Peyer's patch (tissue), 4 donors: ENCODE data around the gene AKNA. TPM values are rescaled to one million over a fixed set of nuclear protein-coding genes. Genes with fewer than 3 reads are reported as not detected.
A peak's percentile ranks its signal among the peaks of the same experiment; 100 is the strongest.

Source experiments
- DNase-seq, 3 donors: peaks; one replicate each; pipeline ENCODE4 v3.0.0-alpha.2; 2017 to 2019
- H3K27ac ChIP-seq, 4 donors: fragments of 200-600 bp; sonication (generic); one replicate each; pipeline ENCODE4 v1.5.1; 2016 to 2019
- H3K27me3 ChIP-seq, 2 donors: fragments of 200-600 bp; sonication (generic); one replicate each; pipeline ENCODE4 v1.5.1; 2019
- H3K36me3 ChIP-seq, 3 donors: fragments of 200-600 bp; sonication (generic); one replicate each; pipeline ENCODE4 v1.5.1; 2016 to 2019
- H3K4me1 ChIP-seq, 4 donors: fragments of 200-600 bp; sonication (generic); one replicate each; pipeline ENCODE4 v1.5.1; 2016 to 2019
- H3K4me3 ChIP-seq, 4 donors: fragments of 200-600 bp; sonication (generic); 1 replicate in 3 of 4; 2 replicates in 1 of 4; pipeline ENCODE4 v1.5.1; 2016 to 2019; ENCODE audit warnings: mild to moderate bottlenecking in 1 of 4
- H3K9me3 ChIP-seq, 4 donors: fragments of 200-600 bp; sonication (generic); one replicate each; pipeline ENCODE4 v1.5.1; 2016 to 2019; ENCODE audit warnings: mild to moderate bottlenecking in 1 of 4
- POLR2A ChIP-seq, 2 donors: fragments of 450-650 bp; IDR thresholded peaks; one replicate each; pipeline ENCODE4 v1.5.1; 2017; ENCODE audit warnings: antibody characterized with exemption in 2 of 2, mild to moderate bottlenecking in 2 of 2, moderate library complexity in 2 of 2
- total RNA-seq, 4 donors: library from RNA; depleted of rRNA; stranded (reverse); fragments of >200 nt; gene quantifications; one replicate each; pipeline ENCODE4 v1.1.0, GENCODE V29; 2016
- TF ChIP-seq, protein P1 (sequence below), 6 experiments: fragments of 450-650 bp in 4 of 6; fragments of 200-600 bp in 2 of 6; sonication (generic) in 1 of 6; IDR thresholded peaks; one replicate each; pipeline ENCODE4 v1.5.1; 2017 to 2019; ENCODE audit warnings: antibody characterized with exemption in 6 of 6, mild to moderate bottlenecking in 3 of 6, moderate library complexity in 1 of 6

AKNA gene
- total RNA-seq, 4 donors from 2014 or later = 41.7 to 174 (median 75.0) TPM

DNA sequence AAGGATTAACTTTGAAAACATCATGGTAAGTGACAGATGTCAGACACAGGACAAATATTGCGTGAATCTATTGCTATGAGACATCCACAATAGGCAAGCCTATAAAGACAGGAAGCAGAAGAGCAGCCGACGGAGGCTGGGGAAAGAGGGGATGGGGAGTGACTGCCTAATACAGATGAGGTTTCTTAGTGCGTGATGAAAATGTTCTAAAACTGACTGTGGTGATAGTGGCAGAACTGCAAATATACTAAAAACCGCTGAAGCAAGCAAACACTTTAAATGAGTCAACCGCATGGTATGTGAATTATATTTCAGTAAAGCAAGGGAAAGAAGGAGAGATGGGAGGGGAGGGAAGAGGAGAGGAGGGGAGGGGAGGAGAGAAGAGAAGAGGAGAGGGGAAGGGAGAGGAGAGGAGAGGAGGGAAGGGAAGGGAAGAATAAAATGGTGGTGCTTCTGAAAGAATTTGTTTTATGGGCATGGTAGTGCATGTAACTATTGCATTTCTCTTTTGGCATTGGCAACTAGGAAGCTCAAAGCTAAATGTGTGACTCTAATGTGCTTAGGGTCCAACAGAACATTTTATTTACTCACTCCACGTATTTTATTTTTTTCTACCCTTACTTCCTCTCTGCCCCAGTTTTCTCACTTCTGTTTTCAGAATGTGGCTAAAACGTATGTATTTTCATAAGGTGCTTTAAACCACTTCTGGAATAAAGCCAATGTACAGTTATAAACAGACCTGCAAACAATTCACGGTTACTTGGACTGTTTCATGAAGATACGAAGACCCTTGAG is 21.3 kb downstream of the AKNA start:
- peak in 1 of 3 donors; percentile 25 for DNase-seq
- Histone ChIP-seq H3K36me3 (peaks cover 0 to 58% (median 0%) of the 10 kb centered on the region in 3 donors), H3K4me3 (no peak overlapping the region), H3K27ac (peak overlapping the region; percentile 70 to 94 (median 78)), H3K27me3 (no peaks in the 10 kb centered on the region), H3K4me1 (peaks cover 0 to 65% (median 41%) of the 10 kb centered on the region in 4 donors), H3K9me3 (no peaks in the 10 kb centered on the region)
- no peak for TF ChIP-seq POLR2A (IDR thresholded peaks at IDR 0.05)

DNA sequence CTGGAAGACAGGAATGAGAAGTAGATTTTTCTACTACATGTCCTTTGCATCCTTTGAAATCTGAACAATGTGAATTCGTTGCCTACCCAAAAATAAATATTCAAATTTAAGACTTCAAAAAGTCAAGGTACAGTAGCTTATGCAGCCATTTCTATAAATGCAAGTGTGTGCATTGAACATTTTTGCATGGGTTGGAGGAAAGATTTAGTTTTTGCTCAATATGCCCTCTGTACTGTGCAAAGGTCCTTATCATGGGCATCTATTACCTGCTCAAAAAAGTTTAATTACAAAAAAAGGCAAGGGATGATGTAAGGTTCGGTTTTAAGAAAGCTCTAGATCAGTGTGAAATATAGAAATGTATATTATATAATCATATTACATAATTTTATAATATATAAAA is 22.6 kb downstream of the AKNA start:
- Histone ChIP-seq H3K4me1 (peaks cover 0 to 52% (median 32%) of the 10 kb centered on the region in 4 donors), H3K27ac (peak overlapping the region; percentile 67 to 94 (median 72)), H3K36me3 (peaks cover 0 to 71% (median 0%) of the 10 kb centered on the region in 3 donors), H3K27me3 (no peaks in the 10 kb centered on the region), H3K4me3 (no peak overlapping the region), H3K9me3 (no peaks in the 10 kb centered on the region)
- no peak for TF ChIP-seq POLR2A (IDR thresholded peaks at IDR 0.05)
- TF ChIP-seq, protein P1, sequence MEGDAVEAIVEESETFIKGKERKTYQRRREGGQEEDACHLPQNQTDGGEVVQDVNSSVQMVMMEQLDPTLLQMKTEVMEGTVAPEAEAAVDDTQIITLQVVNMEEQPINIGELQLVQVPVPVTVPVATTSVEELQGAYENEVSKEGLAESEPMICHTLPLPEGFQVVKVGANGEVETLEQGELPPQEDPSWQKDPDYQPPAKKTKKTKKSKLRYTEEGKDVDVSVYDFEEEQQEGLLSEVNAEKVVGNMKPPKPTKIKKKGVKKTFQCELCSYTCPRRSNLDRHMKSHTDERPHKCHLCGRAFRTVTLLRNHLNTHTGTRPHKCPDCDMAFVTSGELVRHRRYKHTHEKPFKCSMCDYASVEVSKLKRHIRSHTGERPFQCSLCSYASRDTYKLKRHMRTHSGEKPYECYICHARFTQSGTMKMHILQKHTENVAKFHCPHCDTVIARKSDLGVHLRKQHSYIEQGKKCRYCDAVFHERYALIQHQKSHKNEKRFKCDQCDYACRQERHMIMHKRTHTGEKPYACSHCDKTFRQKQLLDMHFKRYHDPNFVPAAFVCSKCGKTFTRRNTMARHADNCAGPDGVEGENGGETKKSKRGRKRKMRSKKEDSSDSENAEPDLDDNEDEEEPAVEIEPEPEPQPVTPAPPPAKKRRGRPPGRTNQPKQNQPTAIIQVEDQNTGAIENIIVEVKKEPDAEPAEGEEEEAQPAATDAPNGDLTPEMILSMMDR (IDR thresholded peaks at IDR 0.05) = no peak
- no peak for DNase-seq

DNA sequence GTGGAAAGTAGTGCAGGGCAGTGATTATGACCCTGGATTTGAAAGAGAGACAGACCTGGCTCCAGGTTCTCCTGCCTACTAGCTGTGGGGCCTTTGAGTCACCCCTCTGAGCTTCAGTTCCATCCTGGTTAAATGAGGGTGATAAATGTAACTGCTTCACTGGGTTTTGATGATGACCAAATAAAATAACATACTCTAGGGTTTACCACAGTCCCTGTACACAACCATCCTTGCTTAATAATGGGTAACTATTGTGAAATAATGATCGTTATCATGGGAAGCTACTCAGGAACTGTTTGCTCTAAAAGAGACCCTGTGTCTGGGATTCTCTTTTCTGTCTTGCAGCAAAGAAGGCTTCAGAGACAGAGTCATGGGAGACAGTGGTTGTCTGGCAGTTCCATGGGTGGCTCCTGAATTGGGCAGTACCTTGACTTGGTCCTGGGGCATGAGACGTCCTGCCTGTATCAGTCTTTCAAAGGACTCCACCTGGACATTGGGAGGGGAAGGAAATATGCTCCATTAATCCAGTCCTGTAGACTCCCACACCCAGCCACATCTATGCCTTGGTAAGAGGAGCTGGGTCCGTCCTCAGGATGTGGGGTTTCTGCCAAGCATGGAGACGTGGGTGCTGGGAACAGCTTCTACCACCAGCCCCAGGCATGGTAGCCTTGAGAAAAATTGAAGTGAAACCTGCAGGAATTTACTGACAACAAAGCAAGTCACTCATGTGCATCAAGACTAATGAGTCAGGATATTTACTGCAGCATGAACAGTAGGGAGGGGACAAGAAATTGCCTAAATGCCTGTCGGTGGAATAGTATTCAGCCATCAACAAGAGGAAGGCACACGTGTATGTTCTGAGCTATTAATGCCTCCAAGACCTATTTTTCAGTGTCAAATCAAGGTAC is 23.4 kb downstream of the AKNA start:
- peaks cover 0 to 48% (median 29%) of the 10 kb centered on the region in 4 donors for H3K4me1 ChIP-seq
- peaks cover 0 to 80% (median 0%) of the 10 kb centered on the region in 3 donors for H3K36me3 ChIP-seq

DNA sequence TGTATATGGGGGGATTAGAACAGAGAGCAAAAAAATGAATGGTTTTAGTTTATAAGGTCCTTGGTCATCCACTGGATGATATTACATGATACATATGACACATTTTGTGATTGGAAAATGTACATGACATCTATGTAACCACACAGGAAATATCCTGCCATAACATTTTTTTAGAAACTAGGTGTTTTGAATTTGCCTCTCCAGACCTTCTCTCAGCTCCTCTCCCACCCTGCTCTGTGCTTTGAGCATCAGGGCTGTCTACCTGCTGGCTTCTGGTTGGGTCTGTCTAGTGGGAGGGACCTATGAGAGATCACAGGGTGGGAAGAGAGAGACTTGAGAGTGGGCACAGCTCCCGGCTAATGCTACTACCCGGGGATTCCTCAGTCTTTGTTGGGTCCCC is 24.4 kb downstream of the AKNA start:
- no peak for DNase-seq
- Histone ChIP-seq H3K36me3 (peaks cover 0 to 81% (median 0%) of the 10 kb centered on the region in 3 donors), H3K27me3 (no peaks in the 10 kb centered on the region), H3K4me1 (peaks cover 0 to 47% (median 27%) of the 10 kb centered on the region in 4 donors), H3K27ac (peak overlapping the region; percentile 67 to 94 (median 72)), H3K4me3 (no peak overlapping the region), H3K9me3 (no peaks in the 10 kb centered on the region)
- TF ChIP-seq, protein P1 (IDR thresholded peaks at IDR 0.05) = no peak
- TF ChIP-seq POLR2A (IDR thresholded peaks at IDR 0.05) = no peak

More for the DNA sequence above, 23.4 kb downstream of the AKNA start:
- no peaks in the 10 kb centered on the region for H3K9me3 ChIP-seq
- H3K4me3 ChIP-seq = no peak overlapping the region
- DNase-seq = no peak
- H3K27ac ChIP-seq = peak overlapping the region; percentile 67 to 94 (median 72)
- TF ChIP-seq, protein P1 (IDR thresholded peaks at IDR 0.05) = no peak
- TF ChIP-seq POLR2A (IDR thresholded peaks at IDR 0.05) = no peak
- no peaks in the 10 kb centered on the region for H3K27me3 ChIP-seq

DNA sequence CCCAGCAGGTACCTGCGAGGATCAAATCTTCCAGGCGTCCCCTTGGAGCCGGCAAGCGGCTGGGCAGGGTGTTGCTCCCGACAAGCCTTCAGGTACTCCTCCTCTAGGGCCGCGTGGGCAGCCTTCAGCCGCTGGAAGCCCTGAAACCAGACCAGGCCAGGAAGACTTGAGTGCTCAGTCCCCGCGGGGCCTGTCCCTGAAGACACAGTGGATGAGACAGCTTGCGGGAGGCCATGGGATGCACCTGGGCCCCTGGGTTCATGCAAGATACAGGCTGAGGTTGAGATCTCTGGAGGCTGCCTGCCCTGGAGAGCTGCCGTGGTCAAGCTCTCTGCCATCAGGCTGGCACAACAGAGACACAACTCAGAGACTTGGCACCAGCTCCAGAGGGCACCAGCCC is 25.4 kb downstream of the AKNA start:
- H3K27ac ChIP-seq = peak overlapping the region in 3 of 4 donors; percentile 67 to 94 (median 70)
- no peak for TF ChIP-seq POLR2A (IDR thresholded peaks at IDR 0.05)
- TF ChIP-seq, protein P1 (IDR thresholded peaks at IDR 0.05) = no peak
- no peaks in the 10 kb centered on the region for H3K27me3 ChIP-seq
- H3K36me3 ChIP-seq = peaks cover 0 to 81% (median 3%) of the 10 kb centered on the region in 3 donors
- no peak overlapping the region for H3K4me3 ChIP-seq
- H3K4me1 ChIP-seq = peaks cover 0 to 37% (median 19%) of the 10 kb centered on the region in 4 donors
- H3K9me3 ChIP-seq = no peaks in the 10 kb centered on the region
- DNase-seq = no peak
